GM12878 (cell line): ENCODE data around the gene KCNG3. TPM values are rescaled to one million over a fixed set of nuclear protein-coding genes. Genes with fewer than 3 reads are reported as not detected.

ENCODE experiments used
- ATAC-seq: fragments of 200-7000 bp; cut with Tn5 transposase; 3 replicates; pipeline ENCODE4 v1.9.1; 2020; ENCODE audit warnings: mild to moderate bottlenecking, moderate library complexity
- BruUV-seq: library from RNA; stranded (reverse); fragments of 400-500 nt; replicated peaks from 2 replicates; lab custom pipeline; 2021; lab: Mats Ljungman, UMichigan
- CTCF ChIA-PET: fragments of 300-600 bp; sonication (Branson Sonifier 250); formaldehyde crosslinking; extraction: SDS; loops from one replicate; lab custom pipeline; 2021; ENCODE audit warnings: inconsistent platforms; lab: Yijun Ruan, JAX
- POLR2A ChIA-PET: fragments of 350-600 bp; formaldehyde crosslinking; extraction: SDS; loops from one replicate; lab custom pipeline; 2021; ENCODE audit warnings: inconsistent platforms; lab: Charles Lee
- RAD21 ChIA-PET: fragments of 300-600 bp; sonication (Branson Sonifier 250); formaldehyde crosslinking; loops from one replicate; lab custom pipeline; 2023; ENCODE audit warnings: antibody characterized with exemption; ENCODE audit not compliant: unreplicated experiment; lab: Charles Lee
- SMC1A ChIA-PET: fragments of 300-600 bp; sonication (Branson Sonifier 250); formaldehyde crosslinking; loops from one replicate; lab custom pipeline; 2023; ENCODE audit not compliant: unreplicated experiment, uncharacterized antibody; lab: Charles Lee
- DNase-seq: peaks from one replicate; pipeline ENCODE4 v3.0.0-alpha.2; 2011; ENCODE audit warnings: low read depth, low spot score
- FAIRE-seq: peaks from 3 replicates; lab custom pipeline; 2011; peaks lifted over from hg19 to GRCh38; lab: Jason Lieb, UNC
- H2AFZ ChIP-seq: 2 replicates; pipeline ENCODE4 v1.6.0; 2011; ENCODE audit warnings: low read depth, low read length, control low read depth; ENCODE audit not compliant: control insufficient read depth
- H3K27ac ChIP-seq: 2 replicates; pipeline ENCODE4 v1.5.1; 2011; ENCODE audit warnings: control low read depth; ENCODE audit not compliant: control insufficient read depth, insufficient read depth
- H3K27me3 ChIP-seq, 2 experiments: replicated peaks in 1 of 2; 2 replicates each; pipeline versions ENCODE4 v1.6.0 to v1.6.1; 2011; ENCODE audit warnings: low read length in 1 of 2; ENCODE audit not compliant: control insufficient read depth in 2 of 2, insufficient read depth in 2 of 2
- H3K36me3 ChIP-seq, 2 experiments: 2 replicates each; pipeline ENCODE4 v1.5.1; 2011; ENCODE audit warnings: low read length in 1 of 2; ENCODE audit not compliant: control insufficient read depth in 2 of 2, insufficient read depth in 2 of 2
- H3K4me1 ChIP-seq: 2 replicates; pipeline ENCODE4 v1.6.1; 2011; ENCODE audit warnings: mild to moderate bottlenecking, low read length, moderate library complexity, mixed read lengths; ENCODE audit not compliant: control insufficient read depth, insufficient read depth
- H3K4me2 ChIP-seq: 2 replicates; pipeline ENCODE4 v1.6.0; 2011; ENCODE audit warnings: control low read depth; ENCODE audit not compliant: control insufficient read depth, insufficient read depth
- H3K4me3 ChIP-seq: fragments of 200-600 bp; sonication (generic); 2 replicates; pipeline ENCODE4 v1.5.1; 2016
- H3K79me2 ChIP-seq: 2 replicates; pipeline ENCODE4 v1.6.0; 2011; ENCODE audit warnings: low read length; ENCODE audit not compliant: control insufficient read depth, insufficient read depth
- H3K9ac ChIP-seq: 2 replicates; pipeline ENCODE4 v1.8.0; 2011; ENCODE audit warnings: low read length, control low read depth, mixed read lengths; ENCODE audit not compliant: control insufficient read depth, insufficient read depth
- H3K9me3 ChIP-seq: replicated peaks from 3 replicates; pipeline ENCODE4 v1.5.1; 2011; ENCODE audit warnings: mild to moderate bottlenecking, low read length; ENCODE audit not compliant: control insufficient read depth, insufficient read depth
- H4K20me1 ChIP-seq: 2 replicates; pipeline ENCODE4 v1.6.0; 2011; ENCODE audit not compliant: control insufficient read depth, insufficient read depth
- BACH1 ChIP-seq: fragments of 450-650 bp; IDR thresholded peaks from 2 replicates; pipeline ENCODE4 v1.6.1; 2017; ENCODE audit warnings: mild to moderate bottlenecking, borderline replicate concordance
- BCL11A ChIP-seq: IDR thresholded peaks from 2 replicates; pipeline ENCODE4 v1.6.1; 2011; ENCODE audit warnings: low read depth, low read length
- EED ChIP-seq: sonication (generic); IDR thresholded peaks from 2 replicates; pipeline ENCODE4 v1.6.1; 2016; ENCODE audit warnings: antibody characterized with exemption, low read depth
- IKZF1 ChIP-seq: fragments of 450-650 bp; conservative IDR thresholded peaks from 2 replicates; pipeline ENCODE4 v1.6.1; 2017; ENCODE audit warnings: antibody characterized with exemption, mild to moderate bottlenecking
- NKRF ChIP-seq: fragments of 450-650 bp; conservative IDR thresholded peaks from 2 replicates; pipeline ENCODE4 v1.6.1; 2017; ENCODE audit warnings: mild to moderate bottlenecking, moderate library complexity
- RBBP5 ChIP-seq: fragments of 200-600 bp; sonication (generic); conservative IDR thresholded peaks from 2 replicates; pipeline ENCODE4 v1.6.1; 2016
- SREBF1 ChIP-seq: IDR thresholded peaks from 2 replicates; pipeline ENCODE4 v1.6.1; 2012; ENCODE audit warnings: mild to moderate bottlenecking, low read length
- TCF3 ChIP-seq: IDR thresholded peaks from 2 replicates; pipeline ENCODE4 v1.6.1; 2012; ENCODE audit warnings: low read depth, mild to moderate bottlenecking, low read length, borderline replicate concordance; ENCODE audit not compliant: insufficient read depth
- TCF7 ChIP-seq: IDR thresholded peaks from 2 replicates; pipeline ENCODE4 v1.6.1; 2014; ENCODE audit warnings: antibody characterized with exemption, borderline replicate concordance
- WGBS: methylation state at CpG from one replicate; pipeline ENCODE4 v1.1.6; 2016; ENCODE audit warnings: low lambda C conversion rate; ENCODE audit not compliant: insufficient replicate concordance, insufficient coverage; ENCODE audit errors: missing lambda C conversion rate; 5-methylcytosine and 5-hydroxymethylcytosine counted together
- in situ Hi-C: fragments of 300-500 bp; cut with MboI; formaldehyde crosslinking; loops from 9 replicates; pipeline ENCODE4 v1.14.3; 2018; ENCODE audit warnings: mixed read lengths
- intact Hi-C: fragments of 100-400 bp; cut with micrococcal nuclease; formaldehyde crosslinking; loops from one replicate; pipeline ENCODE4 v1.14.2; 2022; ENCODE audit not compliant: unreplicated experiment
- polyA plus RNA-seq, 11 experiments: library from polyadenylated mRNA; depleted of rRNA in 4 of 11; unstranded in 6 of 11; stranded (reverse) in 5 of 11; fragments of >200 nt; fragmentation: Nextera tagmentation in 4 of 11; fragmentation: Illumina TruSeq in 1 of 11; extraction: Ambion mirVana in 4 of 11; extraction: Trizol in 1 of 11; gene quantifications; 1 replicate in 1 of 11; 2 replicates in 10 of 11; pipeline versions ENCODE4 v1.2.1 to v1.2.3, GENCODE V29; 2011 to 2016; ENCODE audit warnings: inconsistent platforms in 2 of 11, missing spikeins in 2 of 11, low read depth in 1 of 11
- total RNA-seq, 4 experiments: library from RNA; depleted of rRNA in 3 of 4; stranded (reverse); fragments of >200 nt in 3 of 4; fragmentation: Illumina TruSeq in 1 of 4; extraction: Trizol in 1 of 4; gene quantifications; 2 replicates each; pipeline versions ENCODE4 v1.2.1 to v1.2.3, GENCODE V29; 2013 to 2021

KCNG3 gene
- total and polyA plus RNA-seq, 10 of the 15 experiments (the other 5 are each of a cell fraction or from before 2014, with no cell fraction given), result 0.01 to 0.06 (median 0.04) TPM; not detected in 4

DNA sequence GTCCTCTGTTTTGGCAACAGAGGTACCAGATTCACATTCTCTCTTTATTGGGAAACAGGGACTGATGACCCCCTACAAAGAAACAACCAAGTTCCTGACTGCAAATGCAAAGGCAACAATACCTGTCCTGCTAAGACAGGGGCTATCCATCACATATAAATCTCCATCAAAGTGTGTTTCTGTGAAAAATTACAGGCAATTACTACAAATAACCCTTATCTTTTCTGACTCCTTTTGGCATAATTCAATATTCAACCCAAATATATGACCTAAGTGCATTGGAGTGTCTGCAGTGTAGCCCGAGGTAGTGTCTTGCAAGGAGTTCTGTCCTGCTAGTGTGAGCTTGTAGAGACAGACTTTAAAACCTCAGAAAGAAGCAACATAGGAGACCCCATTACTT, 35.4 kb downstream of the KCNG3 start:
- FAIRE-seq (no peak), ATAC-seq (no peak), DNase-seq (no peak)
- intact Hi-C loops, result no loop called here
- Histone ChIP-seq H3K4me3 (no peak overlapping the region), H3K9ac (no peak overlapping the region), H3K9me3 (no peaks in the 10 kb centered on the region), H3K27ac (no peak overlapping the region), H4K20me1 (no peaks in the 10 kb centered on the region), H3K79me2 (no peaks in the 10 kb centered on the region), H2AFZ (no peak overlapping the region), H3K36me3 (no peaks in the 10 kb centered on the region), H3K4me1 (no peaks in the 10 kb centered on the region), H3K27me3 (peaks cover 0 to 2% of the 10 kb centered on the region in 2 experiments; a peak in 1 of 4 replicates), H3K4me2 (no peak overlapping the region)
- POLR2A ChIA-PET, result no interaction called here
- CTCF ChIA-PET, result no interaction called here
- in situ Hi-C loops, result loop anchor here (5.0 kb wide), 1 partner anchor 51 kb away; no protein-coding TSS in a partner anchor
- WGBS, result 27% methylated on average over 1 of the region's 1 CpG
- BruUV-seq, result no TSS peak
- TF ChIP-seq BCL11A (no peak), TCF7 (no peak), TCF3 (no peak), SREBF1 (no peak), RBBP5 (no peak), EED (no peak), BACH1 (no peak), NKRF (no peak), IKZF1 (no peak)
- RAD21 ChIA-PET, result no interaction called here
- SMC1A ChIA-PET, result interaction anchor here (1.0 kb wide), 1 partner anchor 25 kb away, joined by 3 read pairs; no protein-coding TSS in a partner anchor
